ENCODE data around the gene JARID2.

Gene JARID2

GRCh38 chr6:15421945-15422733 lies 176.3 kb downstream of the JARID2 start:
- no peak for DNase-seq (ENCODE audit: low spot score)

DNA sequence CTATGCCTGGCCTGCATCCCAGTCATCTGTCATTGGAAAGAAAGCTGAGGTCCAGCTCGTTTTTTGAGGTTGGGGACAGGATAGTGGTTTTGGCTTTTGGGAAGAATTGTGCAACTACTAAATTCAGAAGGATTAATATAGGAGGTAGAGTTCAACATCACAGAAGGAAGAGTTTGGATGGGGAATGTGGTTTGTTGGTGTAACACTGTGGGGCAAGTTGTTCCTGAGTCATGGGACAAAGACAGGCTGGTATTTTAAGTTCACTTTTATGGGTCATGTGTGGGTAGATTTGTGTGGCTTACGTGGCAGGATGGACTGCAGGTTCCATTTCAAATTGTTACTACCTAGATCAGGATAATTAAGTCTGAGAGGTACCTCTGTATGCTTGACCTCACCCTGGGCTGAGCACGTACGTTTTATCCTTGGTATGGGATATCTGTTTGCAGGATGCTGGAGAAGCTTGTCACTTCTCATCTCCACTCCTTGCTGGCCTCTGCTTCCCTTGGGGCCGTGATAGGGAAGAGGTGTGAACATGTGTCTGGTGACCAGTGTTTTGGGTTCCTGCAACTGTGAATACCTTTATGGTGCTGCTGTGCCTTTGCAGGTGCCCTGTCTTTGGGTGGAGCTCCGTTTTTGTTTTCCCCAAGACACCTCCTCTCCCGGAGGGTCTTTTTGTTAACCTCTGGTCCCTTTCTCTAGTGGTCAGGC lies 177.6 kb downstream of the JARID2 start:
- no peak for DNase-seq (ENCODE audit: low spot score)

GRCh38 chr6:15425947-15426346 lies 180.1 kb downstream of the JARID2 start:
- DNase-seq (ENCODE audit: low spot score): no peak

DNA sequence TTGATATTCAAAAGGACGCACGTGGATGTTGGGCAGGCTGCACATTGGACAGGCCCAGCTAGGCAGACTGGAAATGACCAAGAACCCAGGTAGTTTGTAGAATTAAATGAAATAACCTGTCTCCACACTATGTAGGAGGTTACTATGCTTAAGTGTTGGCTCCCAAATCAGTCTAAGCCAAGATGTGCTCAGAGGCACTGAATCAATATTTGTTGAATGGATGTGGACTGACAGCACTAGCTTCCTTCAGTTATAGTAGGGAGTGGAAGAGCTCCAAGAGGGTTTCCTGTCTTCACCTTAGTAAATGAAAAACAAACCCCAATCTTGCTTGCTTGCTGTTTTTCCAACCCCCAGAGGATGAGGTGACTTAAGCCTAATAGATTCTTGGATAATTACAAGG lies 180.5 kb downstream of the JARID2 start:
- DNase-seq (ENCODE audit: low spot score): no peak

GRCh38 chr6:15426901-15427300 lies 181.0 kb downstream of the JARID2 start:
- DNase-seq (ENCODE audit: low spot score): no peak

DNA sequence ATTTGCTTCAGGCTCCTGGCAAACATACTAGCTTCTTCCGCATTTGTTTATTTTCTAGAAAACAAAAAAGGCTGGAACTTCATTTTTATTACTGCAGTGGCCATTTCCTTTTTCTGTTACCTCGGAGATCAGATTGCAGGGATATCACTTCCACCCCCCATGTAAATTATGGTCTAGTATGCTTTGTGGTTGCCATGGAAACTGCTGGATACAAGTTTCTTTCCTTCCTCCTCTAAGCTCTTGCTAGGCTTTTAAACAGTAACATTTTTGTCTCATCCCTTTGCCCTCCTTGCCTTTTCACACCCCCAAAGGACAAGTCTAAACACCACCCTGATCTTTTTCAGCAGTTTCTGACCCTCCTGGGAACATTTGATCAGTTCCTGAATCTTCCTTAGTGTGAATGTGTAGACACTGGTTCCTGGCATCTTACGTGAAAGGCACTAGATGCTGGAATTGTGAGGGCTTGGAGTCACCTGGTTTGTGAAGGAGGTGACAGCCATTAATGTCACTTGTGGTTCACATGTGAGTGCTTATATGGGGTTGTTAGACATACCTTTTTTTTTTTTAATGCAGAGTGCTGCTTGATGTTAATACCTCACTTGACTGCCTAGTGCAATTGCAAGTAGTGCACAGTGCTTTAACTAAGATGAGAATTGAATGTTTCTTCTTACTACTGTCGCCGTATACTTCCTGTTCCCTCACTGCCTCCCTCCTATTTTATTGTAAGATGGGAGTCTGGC lies 181.6 kb downstream of the JARID2 start:
- no peak for DNase-seq (ENCODE audit: low spot score)

GRCh38 chr6:15429141-15430110 lies 183.6 kb downstream of the JARID2 start:
- no peak for DNase-seq (ENCODE audit: low spot score)

GRCh38 chr6:15430186-15430585 lies 184.3 kb downstream of the JARID2 start:
- no peak for DNase-seq (ENCODE audit: low spot score)

DNA sequence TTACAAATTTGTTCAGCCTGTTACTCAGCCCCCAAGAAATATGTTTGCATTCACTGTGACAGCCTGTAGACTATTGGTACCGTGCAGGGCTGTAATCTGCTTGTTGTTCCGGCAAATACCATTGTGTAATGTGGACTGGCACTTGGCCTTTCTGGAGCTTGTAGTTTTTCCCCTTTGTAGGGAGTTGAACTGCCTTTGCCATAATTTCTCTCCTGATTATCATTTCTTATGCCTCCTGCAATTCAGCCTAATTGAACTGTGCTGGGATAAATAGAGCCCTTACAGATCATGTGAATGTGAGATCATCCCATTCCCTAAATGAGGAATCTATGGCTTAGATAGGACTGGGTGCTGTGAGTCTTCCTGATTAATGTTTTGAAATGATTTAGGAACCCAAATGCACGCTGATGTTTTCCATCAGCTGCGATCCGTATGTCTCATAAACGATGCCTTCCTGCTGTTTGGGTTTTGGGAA lies 185.1 kb downstream of the JARID2 start:
- DNase-seq (ENCODE audit: low spot score): no peak

GRCh38 chr6:15431762-15432483 lies 186.1 kb downstream of the JARID2 start:
- no peak for DNase-seq (ENCODE audit: low spot score)

GRCh38 chr6:15433511-15433861 lies 187.6 kb downstream of the JARID2 start:
- no peak for DNase-seq (ENCODE audit: low spot score)

GRCh38 chr6:15434263-15434662 lies 188.4 kb downstream of the JARID2 start:
- no peak for DNase-seq (ENCODE audit: low spot score)

GRCh38 chr6:15434823-15435380 lies 189.0 kb downstream of the JARID2 start:
- no peak for DNase-seq (ENCODE audit: low spot score)

GRCh38 chr6:15435468-15435867 lies 189.6 kb downstream of the JARID2 start:
- no peak for DNase-seq (ENCODE audit: low spot score)

DNA sequence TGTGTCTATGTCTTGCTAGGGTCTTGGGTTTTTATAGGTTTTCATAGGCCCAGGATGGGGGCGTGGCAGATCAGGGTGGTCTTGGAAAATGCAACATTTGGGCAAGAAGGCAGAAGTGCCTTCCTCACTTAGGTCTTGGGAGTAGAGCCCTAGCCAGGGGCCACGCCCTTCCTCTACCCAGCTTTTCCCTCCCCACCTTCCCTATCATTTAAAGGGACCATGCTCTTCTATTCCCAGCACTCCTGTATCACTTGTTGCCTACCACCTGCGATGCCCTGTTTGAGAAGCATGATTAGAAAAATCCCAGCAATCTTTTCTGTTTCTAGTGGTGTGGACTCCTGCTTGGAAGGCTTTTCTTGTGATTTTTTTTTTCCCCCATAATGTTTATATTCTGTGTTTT lies 190.6 kb downstream of the JARID2 start:
- DNase-seq (ENCODE audit: low spot score): no peak

DNA sequence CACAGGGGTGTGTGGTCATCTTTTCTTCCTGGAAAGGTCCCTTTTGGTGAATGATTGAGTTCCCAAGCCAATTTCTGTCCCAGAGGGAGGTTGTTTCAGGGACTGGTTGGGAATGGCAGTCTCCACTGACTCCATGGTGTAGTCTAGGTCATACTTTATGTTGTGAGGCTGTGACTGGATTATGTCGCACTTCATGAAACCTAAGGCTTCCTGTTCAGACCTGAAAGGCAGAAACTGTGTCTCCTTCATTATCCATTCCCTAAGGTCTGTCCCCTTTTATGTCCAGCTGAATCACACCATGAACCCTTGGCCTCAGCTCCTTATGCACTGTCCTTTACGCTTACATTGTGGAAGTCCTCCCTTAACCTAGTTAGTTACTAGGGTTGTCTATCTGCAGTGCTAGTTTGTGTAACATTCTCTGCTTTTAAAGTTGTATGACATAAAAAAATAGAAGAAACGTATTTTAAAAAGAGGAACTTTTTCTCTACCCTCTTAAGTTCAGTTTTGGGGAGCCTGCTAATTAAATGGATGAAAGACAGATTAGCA lies 191.3 kb downstream of the JARID2 start:
- DNase-seq (ENCODE audit: low spot score): no peak

DNA sequence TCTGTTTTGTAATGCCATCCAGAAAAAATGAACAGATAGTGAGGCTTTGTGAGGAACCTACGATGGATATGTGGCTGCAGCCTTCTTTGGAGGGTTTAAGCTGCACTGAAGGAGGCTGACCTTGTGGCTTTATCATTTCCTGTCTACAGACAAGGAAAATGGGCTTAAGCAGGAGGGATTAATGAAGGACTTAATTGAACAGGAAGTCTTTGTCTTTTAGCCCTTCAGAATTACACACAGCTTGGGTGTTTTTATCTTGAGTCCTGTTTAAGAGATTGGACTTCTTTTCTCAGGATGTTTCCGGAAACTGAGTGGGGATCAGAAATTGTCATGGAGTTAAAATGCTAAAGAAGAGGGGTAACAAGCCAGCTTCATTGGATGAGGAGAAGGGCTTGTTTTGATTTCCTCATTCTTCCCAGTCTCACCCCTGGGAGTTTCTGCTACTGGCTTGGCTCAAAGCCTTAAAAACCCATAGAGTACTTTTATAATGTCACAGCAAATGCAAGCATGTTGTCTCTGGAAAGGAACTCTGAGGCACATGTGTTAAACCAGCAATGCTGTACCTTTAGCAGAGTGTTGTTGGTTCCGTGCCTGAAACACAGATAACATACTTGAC lies 193.6 kb downstream of the JARID2 start:
- DNase-seq (ENCODE audit: low spot score): no peak

GRCh38 chr6:15440040-15440439 lies 194.2 kb downstream of the JARID2 start:
- no peak for DNase-seq (ENCODE audit: low spot score)

DNA sequence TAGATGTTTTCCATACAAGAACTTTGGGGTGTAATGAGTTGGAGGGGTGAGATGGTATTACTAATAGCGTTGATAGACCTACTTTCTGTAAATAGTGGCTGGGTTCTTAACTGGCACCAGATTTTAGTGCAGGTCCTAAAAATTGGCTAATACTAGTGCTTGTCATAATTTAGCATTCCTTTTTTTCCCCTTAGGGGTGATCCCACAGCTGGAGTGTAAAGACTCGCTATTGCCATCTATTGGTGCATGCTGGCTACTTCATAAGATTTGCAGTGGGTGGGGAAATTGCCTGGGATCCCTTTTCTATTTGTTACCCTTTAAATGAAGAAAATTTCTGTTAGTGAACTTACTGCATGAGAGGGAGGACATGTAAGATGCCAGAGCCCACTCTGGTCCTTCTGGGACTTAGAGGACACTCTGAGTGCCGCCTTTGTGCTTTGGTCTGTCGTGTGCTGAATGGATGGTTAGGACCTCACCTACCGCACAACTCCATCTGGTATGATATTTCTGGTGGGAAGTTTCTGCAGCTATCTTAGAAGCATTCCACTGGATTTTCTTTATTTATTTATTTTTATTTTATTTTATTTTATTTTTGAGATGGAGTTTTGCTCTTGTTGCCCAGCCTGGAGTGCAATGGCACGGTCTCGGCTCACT lies 195.5 kb downstream of the JARID2 start:
- DNase-seq (ENCODE audit: low spot score): no peak

Measured in putamen (tissue), 1 donor.